Neuronal stem cell (in vitro differentiated cells): Measurements from ENCODE around the gene C19orf67.

Experiments used
- DNase-seq: peaks from one replicate; pipeline ENCODE4 v3.0.0-alpha.2; 2013; ENCODE audit warnings: low spot score
- H2AFZ ChIP-seq: one replicate; pipeline ENCODE4 v1.6.1; 2013; ENCODE audit warnings: mild to moderate bottlenecking, low read length, inconsistent platforms
- H2AK5ac ChIP-seq: 2 replicates; pipeline ENCODE4 v1.6.1; 2013; ENCODE audit warnings: low read depth, mild to moderate bottlenecking, inconsistent platforms, low read length, moderate library complexity, mixed read lengths
- H2BK120ac ChIP-seq: 2 replicates; pipeline ENCODE4 v1.6.1; 2013; ENCODE audit warnings: low read depth, mild to moderate bottlenecking, inconsistent platforms, low read length, moderate library complexity, mixed read lengths
- H2BK12ac ChIP-seq: one replicate; pipeline ENCODE4 v1.6.1; 2013; ENCODE audit warnings: low read length, inconsistent platforms
- H2BK15ac ChIP-seq: 2 replicates; pipeline ENCODE4 v1.6.1; 2013; ENCODE audit warnings: mild to moderate bottlenecking, low read length, inconsistent platforms, mixed read lengths
- H2BK5ac ChIP-seq: one replicate; pipeline ENCODE4 v1.6.1; 2013; ENCODE audit warnings: inconsistent platforms, mild to moderate bottlenecking, low read length, moderate library complexity
- H3K14ac ChIP-seq: one replicate; pipeline ENCODE4 v1.6.1; 2013; ENCODE audit warnings: low read length, inconsistent platforms
- H3K18ac ChIP-seq: 2 replicates; pipeline ENCODE4 v1.6.1; 2013; ENCODE audit warnings: low read length, inconsistent platforms
- H3K23ac ChIP-seq: 2 replicates; pipeline ENCODE4 v1.6.1; 2013; ENCODE audit warnings: low read depth, mild to moderate bottlenecking, mixed read lengths, low read length, inconsistent platforms; ENCODE audit not compliant: poor library complexity
- H3K27ac ChIP-seq: replicated peaks from 3 replicates; pipeline ENCODE4 v1.5.1; 2013; ENCODE audit warnings: low read length, inconsistent platforms
- H3K27me3 ChIP-seq, 3 experiments: 2 replicates each; pipeline ENCODE4 v1.6.1; 2013; ENCODE audit warnings: low read length in 3 of 3, mild to moderate bottlenecking in 2 of 3, inconsistent platforms in 1 of 3, low read depth in 1 of 3, mixed read lengths in 1 of 3, moderate library complexity in 1 of 3; ENCODE audit not compliant: control insufficient read depth in 3 of 3, insufficient read depth in 3 of 3
- H3K36me3 ChIP-seq, 2 donors: replicated peaks in 1 of 2; 2 replicates each; pipeline ENCODE4 v1.6.1; 2013; ENCODE audit warnings: low read length in 2 of 2; ENCODE audit not compliant: control insufficient read depth in 2 of 2, insufficient read depth in 2 of 2
- H3K4ac ChIP-seq: 2 replicates; pipeline ENCODE4 v1.6.1; 2013; ENCODE audit warnings: inconsistent platforms, mild to moderate bottlenecking, low read length, moderate library complexity
- H3K4me1 ChIP-seq, 2 donors: 1 replicate in 1 of 2; 2 replicates in 1 of 2; pipeline ENCODE4 v1.6.1; 2013; ENCODE audit warnings: low read length in 2 of 2, low read depth in 1 of 2; ENCODE audit not compliant: control insufficient read depth in 2 of 2, insufficient read depth in 1 of 2
- H3K4me2 ChIP-seq: one replicate; pipeline ENCODE4 v1.6.1; 2013; ENCODE audit warnings: mild to moderate bottlenecking, low read length, inconsistent platforms; ENCODE audit not compliant: insufficient read depth, poor library complexity, severe bottlenecking
- H3K4me3 ChIP-seq, 2 donors: 2 replicates each; pipeline ENCODE4 v1.5.1; 2013; ENCODE audit warnings: low read length in 2 of 2, mild to moderate bottlenecking in 2 of 2, inconsistent platforms in 1 of 2, moderate library complexity in 1 of 2
- H3K79me1 ChIP-seq: one replicate; pipeline ENCODE4 v1.6.1; 2013; ENCODE audit warnings: low read depth, mild to moderate bottlenecking, inconsistent platforms, low read length, moderate library complexity
- H3K9ac ChIP-seq: one replicate; pipeline ENCODE4 v1.6.1; 2013; ENCODE audit warnings: mild to moderate bottlenecking, low read depth, low read length, inconsistent platforms; ENCODE audit not compliant: poor library complexity
- H3K9me3 ChIP-seq, 2 donors: replicated peaks in 1 of 2; 2 replicates each; pipeline versions ENCODE3 to v1.6.1; 2013; ENCODE audit warnings: low read length in 2 of 2, mild to moderate bottlenecking in 2 of 2, inconsistent platforms in 1 of 2, low read depth in 1 of 2, mixed read lengths in 1 of 2, moderate library complexity in 1 of 2; ENCODE audit not compliant: control insufficient read depth in 2 of 2, insufficient read depth in 1 of 2
- H4K8ac ChIP-seq: one replicate; pipeline ENCODE4 v1.6.1; 2013; ENCODE audit warnings: low read depth, mild to moderate bottlenecking, inconsistent platforms, low read length, moderate library complexity
- H4K91ac ChIP-seq: one replicate; pipeline ENCODE4 v1.6.1; 2013; ENCODE audit warnings: low read length, low read depth, mild to moderate bottlenecking, inconsistent platforms; ENCODE audit not compliant: poor library complexity
- WGBS, 2 donors: extraction: QIAGEN DNeasy Blood & Tissue Kit; methylation state at CpG; one replicate each; pipeline ENCODE4 v1.1.7; 2013; ENCODE audit warnings: missing lambda C conversion rate in 2 of 2, mixed read lengths in 1 of 2; ENCODE audit not compliant: insufficient read length in 2 of 2, insufficient replicate concordance in 1 of 2; ENCODE audit errors: extremely low coverage in 2 of 2; 5-methylcytosine and 5-hydroxymethylcytosine counted together

C19orf67 gene

DNA sequence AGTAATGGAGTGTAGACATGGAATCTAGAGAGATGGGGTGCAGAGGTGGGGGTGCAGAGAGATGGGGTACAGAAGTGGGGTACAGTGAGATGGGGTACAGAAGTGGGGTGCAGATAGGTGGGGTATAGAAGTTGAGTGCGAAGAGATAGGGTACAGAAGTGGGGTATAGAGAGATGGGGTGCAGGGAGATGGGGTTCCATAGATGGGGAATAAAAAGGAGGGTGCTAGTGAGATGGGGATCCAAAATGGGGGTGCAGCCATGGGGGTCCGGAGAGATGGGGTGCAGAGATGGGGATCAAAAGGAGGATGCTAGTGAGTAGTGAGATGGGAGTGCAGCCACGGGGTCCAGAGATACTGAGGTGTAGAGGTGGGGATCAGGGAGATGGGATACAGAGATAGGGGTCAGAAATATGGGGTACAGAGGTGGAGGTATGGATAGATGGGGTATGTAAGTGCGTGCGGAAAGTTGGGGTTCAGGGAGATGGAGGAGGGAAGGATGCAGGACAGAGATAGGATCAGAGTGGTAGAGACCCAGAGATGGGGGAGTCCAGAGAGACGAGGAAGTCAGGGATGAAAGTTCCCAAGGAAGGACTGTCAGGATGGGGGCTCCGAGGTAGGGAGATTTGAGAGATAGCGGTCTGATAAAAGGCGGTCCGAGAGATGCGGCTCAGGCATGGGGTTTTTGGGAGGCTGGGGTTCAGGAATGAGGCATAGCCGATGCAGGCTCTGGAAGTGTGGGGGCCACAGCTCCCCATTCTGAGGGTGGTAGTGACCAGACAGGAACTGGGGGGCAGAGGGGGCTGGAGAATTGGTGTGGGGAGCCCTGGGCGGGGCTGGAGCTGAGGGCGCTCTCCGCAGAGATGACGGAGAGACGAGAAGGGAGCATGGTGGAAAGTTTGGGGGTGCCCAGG is 27.1 kb downstream of the C19orf67 start:
- peaks cover 0 to 28% (median 14%) of the 10 kb centered on the region in 3 experiments for H3K27me3 ChIP-seq
- H3K9ac ChIP-seq, result no peak overlapping the region
- no peak overlapping the region for H3K4ac ChIP-seq
- peak overlapping the region; percentile 54 for H3K18ac ChIP-seq
- no peak overlapping the region for H2BK12ac ChIP-seq
- H3K14ac ChIP-seq, result no peak overlapping the region
- H3K4me3 ChIP-seq, result peak overlapping the region; percentile 40 to 77
- DNase-seq, result no peak
- H2AK5ac ChIP-seq, result peak overlapping the region; percentile 85
- H2AFZ ChIP-seq, result peak overlapping the region; percentile 77
- H4K91ac ChIP-seq, result no peak overlapping the region
- no peak overlapping the region for H2BK5ac ChIP-seq
- H2BK15ac ChIP-seq, result no peak overlapping the region
- H3K9me3 ChIP-seq, result no peaks in the 10 kb centered on the region
- peak overlapping the region; percentile 65 for H3K4me2 ChIP-seq
- no peak overlapping the region for H3K27ac ChIP-seq
- H3K4me1 ChIP-seq, result peaks cover 3 to 4% of the 10 kb centered on the region in 2 donors
- peak overlapping the region; percentile 0 for H3K23ac ChIP-seq
- 100% methylated on average over 1 to 3 of the region's 17 CpGs for WGBS, 2 donors
- no peaks in the 10 kb centered on the region for H3K36me3 ChIP-seq
- H4K8ac ChIP-seq, result no peak overlapping the region
- H3K79me1 ChIP-seq, result no peaks in the 10 kb centered on the region
- H2BK120ac ChIP-seq, result no peak overlapping the region

DNA sequence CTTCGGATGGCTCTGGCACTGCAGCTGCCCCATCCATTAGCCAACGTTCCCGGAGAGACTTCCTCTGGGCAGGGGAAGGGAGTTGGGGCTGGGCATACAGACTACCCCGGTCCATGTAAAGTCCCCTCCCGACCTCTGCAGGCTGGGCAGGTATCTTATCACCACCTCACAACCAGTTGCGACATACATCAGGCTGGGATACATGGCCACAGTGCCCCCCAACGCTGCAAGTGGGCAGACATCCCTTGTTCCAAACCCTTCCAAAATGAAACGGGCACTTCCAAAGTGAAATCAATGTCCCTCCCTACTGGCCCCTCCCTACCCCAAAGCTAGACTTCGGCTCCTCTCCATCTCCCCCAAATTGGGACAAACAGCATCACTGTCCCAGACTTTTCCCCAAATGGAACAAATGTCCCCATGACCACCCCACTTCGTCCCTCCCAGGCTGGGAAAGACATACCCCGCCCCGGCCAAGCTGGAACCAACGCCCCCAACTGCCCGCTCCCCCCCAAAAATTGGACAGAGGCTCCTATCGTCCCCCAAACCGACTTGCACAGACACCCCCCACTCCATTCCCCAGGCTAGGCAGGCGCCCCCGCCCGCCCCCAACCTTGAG is 28.7 kb downstream of the C19orf67 start:
- H2AK5ac ChIP-seq, result peak overlapping the region; percentile 41
- H2AFZ ChIP-seq, result peak overlapping the region; percentile 89
- no peaks in the 10 kb centered on the region for H3K79me1 ChIP-seq
- no peak overlapping the region for H3K4ac ChIP-seq
- H4K91ac ChIP-seq, result no peak overlapping the region
- no peak overlapping the region for H2BK15ac ChIP-seq
- peaks cover 0 to 3% of the 10 kb centered on the region in 2 donors for H3K9me3 ChIP-seq
- H3K4me2 ChIP-seq, result peak overlapping the region; percentile 67
- H2BK12ac ChIP-seq, result no peak overlapping the region
- H4K8ac ChIP-seq, result no peak overlapping the region
- peak overlapping the region; percentile 39 to 84 for H3K4me3 ChIP-seq
- no CpG with 5 or more reads among the region's 19 CpGs for WGBS, 2 donors
- H3K27ac ChIP-seq, result no peak overlapping the region
- peaks cover 2 to 3% of the 10 kb centered on the region in 2 donors for H3K36me3 ChIP-seq
- peak overlapping the region; percentile 15 for H3K9ac ChIP-seq
- H3K14ac ChIP-seq, result no peak overlapping the region
- peak overlapping the region; percentile 8 for H3K23ac ChIP-seq
- peaks cover 3 to 4% of the 10 kb centered on the region in 2 donors for H3K4me1 ChIP-seq
- H2BK5ac ChIP-seq, result no peak overlapping the region
- peaks cover 0 to 28% (median 14%) of the 10 kb centered on the region in 3 experiments for H3K27me3 ChIP-seq
- no peak for DNase-seq
- peak overlapping the region; percentile 96 for H3K18ac ChIP-seq
- H2BK120ac ChIP-seq, result no peak overlapping the region

DNA sequence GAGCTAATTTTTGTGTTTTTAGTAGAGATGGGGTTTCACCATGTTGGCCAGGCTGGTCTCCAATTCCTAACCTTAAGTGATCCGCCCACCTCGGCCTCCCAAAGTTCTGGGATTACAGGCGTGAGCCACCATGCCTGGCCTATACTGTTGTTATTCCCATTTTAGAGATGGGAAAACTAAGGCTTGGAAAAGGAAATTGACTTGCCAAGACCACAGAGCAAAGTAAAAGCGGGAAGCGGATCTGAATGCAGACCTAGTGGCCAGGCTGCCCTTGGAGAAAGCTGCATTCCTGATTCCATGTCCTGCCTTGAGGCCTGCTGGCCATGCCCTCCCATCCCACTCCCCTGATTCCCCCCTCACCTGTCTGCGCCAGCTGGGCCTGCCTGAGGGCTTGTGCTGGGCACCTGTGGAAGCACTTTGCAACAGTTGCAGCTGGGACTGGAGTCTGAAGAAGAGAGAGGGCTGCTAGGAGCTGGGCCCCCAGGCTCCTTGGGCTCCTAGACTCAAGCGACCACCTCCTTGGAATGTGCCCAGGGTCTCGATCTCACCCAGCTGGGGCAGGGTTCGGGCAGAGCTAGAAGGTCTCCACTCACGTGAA is 29.4 kb downstream of the C19orf67 start:
- H3K36me3 ChIP-seq, result peaks cover 2 to 3% of the 10 kb centered on the region in 2 donors
- H3K4me1 ChIP-seq, result peaks cover 3 to 4% of the 10 kb centered on the region in 2 donors
- no peak overlapping the region for H2BK12ac ChIP-seq
- no peak overlapping the region for H3K14ac ChIP-seq
- no peaks in the 10 kb centered on the region for H3K79me1 ChIP-seq
- H2BK5ac ChIP-seq, result no peak overlapping the region
- no peak overlapping the region for H4K91ac ChIP-seq
- no peak overlapping the region for H3K18ac ChIP-seq
- no peak overlapping the region for H3K4me3 ChIP-seq
- H2BK15ac ChIP-seq, result peak overlapping the region; percentile 46
- H2AFZ ChIP-seq, result no peak overlapping the region
- H3K4me2 ChIP-seq, result no peak overlapping the region
- H3K27me3 ChIP-seq, result peaks cover 0 to 28% (median 14%) of the 10 kb centered on the region in 3 experiments
- H3K9ac ChIP-seq, result no peak overlapping the region
- peaks cover 0 to 3% of the 10 kb centered on the region in 2 donors for H3K9me3 ChIP-seq
- H2AK5ac ChIP-seq, result peak overlapping the region; percentile 41
- no peak overlapping the region for H2BK120ac ChIP-seq
- no peak overlapping the region for H3K23ac ChIP-seq
- no peak overlapping the region for H4K8ac ChIP-seq
- no peak overlapping the region for H3K27ac ChIP-seq
- no peak overlapping the region for H3K4ac ChIP-seq
- no peak for DNase-seq
- WGBS, 2 donors, result no CpG with 5 or more reads among the region's 10 CpGs
